Fibroblast of peridontal ligament (primary cell): ENCODE measurements around the gene PCDHGA1.

Experiments used
- DNase-seq: peaks from one replicate; pipeline ENCODE4 v3.0.0-alpha.2; 2010; ENCODE audit errors: extremely low read depth

Gene PCDHGA1

GRCh38 chr5:141439411-141440141 is 109.3 kb downstream of the PCDHGA1 start:
- no peak for DNase-seq

GRCh38 chr5:141440341-141440740 is 110.0 kb downstream of the PCDHGA1 start:
- DNase-seq, result no peak

- DNase-seq, result no peak
Measured at GRCh38 chr5:141441571-141442170, 111.4 kb downstream of the PCDHGA1 start.

- DNase-seq, result no peak
Measured at GRCh38 chr5:141465351-141465750, 135.0 kb downstream of the PCDHGA1 start.

- peak; percentile 95 for DNase-seq
Measured at GRCh38 chr5:141475625-141476131, 145.4 kb downstream of the PCDHGA1 start, which contains the start of gene PCDHGC3. Gene PCDHGC3 (plus strand): TSS chr5:141475966. CDS start chr5:141476117, 151 bp downstream.

GRCh38 chr5:141476132-141476911 is 146.0 kb downstream of the PCDHGA1 start:
- DNase-seq, result peak; percentile 87

- DNase-seq, result no peak
Measured at GRCh38 chr5:141477044-141477575, 146.8 kb downstream of the PCDHGA1 start.

GRCh38 chr5:141477815-141478214 is 147.5 kb downstream of the PCDHGA1 start:
- peak; percentile 35 for DNase-seq

GRCh38 chr5:141478321-141478945 is 148.1 kb downstream of the PCDHGA1 start:
- DNase-seq, result peak; percentile 30

GRCh38 chr5:141479776-141480175 is 149.5 kb downstream of the PCDHGA1 start:
- peak; percentile 62 for DNase-seq

- no peak for DNase-seq
Measured at GRCh38 chr5:141483902-141484301, 153.6 kb downstream of the PCDHGA1 start.

GRCh38 chr5:141484310-141484640 is 154.0 kb downstream of the PCDHGA1 start:
- peak; percentile 32 for DNase-seq

GRCh38 chr5:141484641-141485311 is 154.5 kb downstream of the PCDHGA1 start, which contains the start of gene PCDHGC4:
Gene PCDHGC4 (plus strand): TSS chr5:141485030. CDS start chr5:141485174, 144 bp downstream.
- DNase-seq, result no peak

- no peak for DNase-seq
Measured at GRCh38 chr5:141485321-141486055, 155.2 kb downstream of the PCDHGA1 start.

- no peak for DNase-seq
Measured at GRCh38 chr5:141486091-141486490, 155.8 kb downstream of the PCDHGA1 start.

- DNase-seq, result no peak
Measured at GRCh38 chr5:141487131-141487530, 156.8 kb downstream of the PCDHGA1 start.

GRCh38 chr5:141488591-141489561 is 158.6 kb downstream of the PCDHGA1 start, which contains the start of gene PCDHGC5:
Gene PCDHGC5 (plus strand): TSS chr5:141489081. CDS start chr5:141489241, 160 bp downstream.
- peak; percentile 73 for DNase-seq

- no peak for DNase-seq
Measured at GRCh38 chr5:141489841-141490240, 159.5 kb downstream of the PCDHGA1 start.

- no peak for DNase-seq
Measured at GRCh38 chr5:141490271-141490670, 160.0 kb downstream of the PCDHGA1 start.
